Thoracic aorta (tissue), 2 donors: ENCODE results near the gene COL7A1. TPM values are rescaled to one million over a fixed set of nuclear protein-coding genes. Genes with fewer than 3 reads are reported as not detected.

Experiments
- ATAC-seq: fragments of 150-250 bp; one replicate; pipeline ENCODE4 v1.8.0; 2017; ENCODE audit warnings: low read depth; ENCODE audit not compliant: insufficient number of reproducible peaks, low FRiP score
- DNase-seq: peaks from one replicate; pipeline ENCODE4 v3.0.0-alpha.2; 2020; ENCODE audit warnings: low spot score
- H3K27ac ChIP-seq, 2 donors: fragments of 200-600 bp; sonication (generic); 1 replicate in 1 of 2; 2 replicates in 1 of 2; pipeline ENCODE4 v1.5.1; 2016; ENCODE audit warnings: mild to moderate bottlenecking in 2 of 2, moderate library complexity in 2 of 2
- H3K27me3 ChIP-seq: fragments of 200-600 bp; sonication (generic); replicated peaks from 2 replicates; pipeline ENCODE4 v1.6.0; 2016; ENCODE audit warnings: mild to moderate bottlenecking; ENCODE audit not compliant: insufficient read depth
- H3K36me3 ChIP-seq: fragments of 200-600 bp; sonication (generic); one replicate; pipeline ENCODE4 v1.5.1; 2016
- H3K4me1 ChIP-seq, 2 donors: fragments of 200-600 bp; sonication (generic); 1 replicate in 1 of 2; 2 replicates in 1 of 2; pipeline versions ENCODE4 v1.5.1 to v1.6.0; 2016; ENCODE audit warnings: low read depth in 2 of 2, mild to moderate bottlenecking in 1 of 2; ENCODE audit not compliant: control insufficient read depth in 1 of 2
- H3K4me3 ChIP-seq: fragments of 200-600 bp; sonication (generic); 2 replicates; pipeline ENCODE4 v1.5.1; 2016; ENCODE audit warnings: mild to moderate bottlenecking
- H3K9me3 ChIP-seq: fragments of 200-600 bp; sonication (generic); 2 replicates; pipeline ENCODE4 v1.5.1; 2016
- CTCF ChIP-seq: fragments of 200-600 bp; sonication (generic); IDR thresholded peaks from one replicate; pipeline ENCODE4 v1.5.1; 2019; ENCODE audit warnings: antibody characterized with exemption
- total RNA-seq, 2 donors: library from RNA; depleted of rRNA; stranded (reverse); fragments of >200 nt; gene quantifications; one replicate each; pipeline versions ENCODE4 v1.1.0 to v1.2.3, GENCODE V29; 2016

COL7A1 gene
- total RNA-seq, 2 donors from 2014 or later, result 16.4 to 26.7 TPM

- no peaks in the 10 kb centered on the region for H3K9me3 ChIP-seq
- ATAC-seq (no peak), DNase-seq (no peak)
- no peaks in the 10 kb centered on the region for H3K27me3 ChIP-seq
- TF ChIP-seq CTCF, result no peak
- H3K36me3 ChIP-seq, result no peaks in the 10 kb centered on the region
- no peaks in the 10 kb centered on the region for H3K4me1 ChIP-seq
- no peak overlapping the region for H3K27ac ChIP-seq
- no peak overlapping the region for H3K4me3 ChIP-seq
These were observed 25.2 kb downstream of the COL7A1 start for GRCh38 chr3:48569808-48570450.

GRCh38 chr3:48569400-48569799 is 25.7 kb downstream of the COL7A1 start:
- Histone ChIP-seq H3K27me3 (no peaks in the 10 kb centered on the region), H3K4me3 (no peak overlapping the region), H3K27ac (no peak overlapping the region), H3K36me3 (no peaks in the 10 kb centered on the region), H3K4me1 (no peaks in the 10 kb centered on the region), H3K9me3 (no peaks in the 10 kb centered on the region)
- ATAC-seq (no peak), DNase-seq (no peak)
- no peak for TF ChIP-seq CTCF

GRCh38 chr3:48568476-48568875 is 26.7 kb downstream of the COL7A1 start:
- Histone ChIP-seq H3K36me3 (no peaks in the 10 kb centered on the region), H3K9me3 (no peaks in the 10 kb centered on the region), H3K4me1 (no peaks in the 10 kb centered on the region), H3K4me3 (no peak overlapping the region), H3K27ac (no peak overlapping the region), H3K27me3 (no peaks in the 10 kb centered on the region)
- no peak for TF ChIP-seq CTCF
- DNase-seq, result no peak
- no peak for ATAC-seq

GRCh38 chr3:48567500-48567899 is 27.6 kb downstream of the COL7A1 start:
- TF ChIP-seq CTCF, result no peak
- Histone ChIP-seq H3K27me3 (no peaks in the 10 kb centered on the region), H3K9me3 (no peaks in the 10 kb centered on the region), H3K36me3 (no peaks in the 10 kb centered on the region), H3K27ac (no peak overlapping the region), H3K4me3 (no peak overlapping the region), H3K4me1 (no peaks in the 10 kb centered on the region)
- DNase-seq (no peak), ATAC-seq (no peak)

GRCh38 chr3:48567090-48567489 is 28.0 kb downstream of the COL7A1 start:
- Histone ChIP-seq H3K9me3 (no peaks in the 10 kb centered on the region), H3K27ac (no peak overlapping the region), H3K36me3 (no peaks in the 10 kb centered on the region), H3K4me3 (no peak overlapping the region), H3K27me3 (no peaks in the 10 kb centered on the region), H3K4me1 (no peaks in the 10 kb centered on the region)
- no peak for ATAC-seq
- no peak for TF ChIP-seq CTCF
- DNase-seq, result no peak
